ENCODE data around the gene PRRT3. TPM values are rescaled to one million over a fixed set of nuclear protein-coding genes. Genes with fewer than 3 reads are reported as not detected.

The PRRT3 gene
- 3.2 TPM for polyA plus RNA-seq (2013, experiment 1 of 2; ENCODE audit: insufficient read length)
- polyA plus RNA-seq (2013, experiment 2 of 2; ENCODE audit: insufficient read length), result 4.0 TPM

- peak; percentile 36 for DNase-seq
These were observed at the start of gene PRRT3 for GRCh38 chr3:9951962-9952805. PRRT3 (minus strand) TSS chr3:9952408; CDS start chr3:9950115, 2,293 bp downstream.

GRCh38 chr3:10000686-10001085, 48.5 kb upstream of the PRRT3 start:
- no peak for DNase-seq

- DNase-seq, result no peak
These were observed 42.1 kb upstream of the PRRT3 start for GRCh38 chr3:9994086-9994844.

- no peak for DNase-seq
These were observed 34.1 kb upstream of the PRRT3 start for GRCh38 chr3:9986230-9986725.

GRCh38 chr3:9980251-9980650, 28.0 kb upstream of the PRRT3 start:
- DNase-seq, result no peak

GRCh38 chr3:9978710-9979305, 26.6 kb upstream of the PRRT3 start:
- DNase-seq, result no peak

GRCh38 chr3:9976721-9977709, 24.8 kb upstream of the PRRT3 start:
- peak; percentile 94 for DNase-seq

- peak; percentile 66 for DNase-seq
These were observed 17.9 kb upstream of the PRRT3 start for GRCh38 chr3:9970020-9970652.

GRCh38 chr3:9969632-9970019, 17.4 kb upstream of the PRRT3 start:
- no peak for DNase-seq

- no peak for DNase-seq
These were observed 14.6 kb upstream of the PRRT3 start for GRCh38 chr3:9966841-9967240.

- no peak for DNase-seq
These were observed 13.1 kb upstream of the PRRT3 start for GRCh38 chr3:9965200-9965875.

GRCh38 chr3:9957214-9957613, 5.0 kb upstream of the PRRT3 start:
- no peak for DNase-seq

- no peak for DNase-seq
These were observed 3.6 kb upstream of the PRRT3 start for GRCh38 chr3:9955611-9956352.

GRCh38 chr3:9955067-9955502, 2.9 kb upstream of the PRRT3 start:
- peak; percentile 33 for DNase-seq

GRCh38 chr3:9951598-9951961, 628 bp downstream of the PRRT3 start:
- no peak for DNase-seq

- no peak for DNase-seq
These were observed 1.1 kb downstream of the PRRT3 start for GRCh38 chr3:9951126-9951525.

- DNase-seq, result no peak
These were observed 2.6 kb downstream of the PRRT3 start for GRCh38 chr3:9949626-9950025.

GRCh38 chr3:9949115-9949514, 3.1 kb downstream of the PRRT3 start:
- no peak for DNase-seq

- DNase-seq, result no peak
These were observed 3.6 kb downstream of the PRRT3 start for GRCh38 chr3:9948586-9948985.

Measured in fibroblast of skin of abdomen (primary cell).